Upper lobe of right lung (tissue), 1 donor: Measurements from ENCODE around the gene VWA8. TPM values are rescaled to one million over a fixed set of nuclear protein-coding genes. Genes with fewer than 3 reads are reported as not detected.

Experiments
- ATAC-seq: fragments of 200-7000 bp; cut with Tn5 transposase; one replicate; pipeline ENCODE4 v1.9.1; 2020; ENCODE audit warnings: mild to moderate bottlenecking, moderate library complexity
- DNase-seq: peaks from one replicate; pipeline ENCODE4 v3.0.0-alpha.2; 2020
- H3K27ac ChIP-seq: fragments of 200-600 bp; one replicate; pipeline ENCODE4 v1.8.0; 2022
- H3K27me3 ChIP-seq: fragments of 200-600 bp; one replicate; pipeline ENCODE4 v1.8.0; 2022; ENCODE audit warnings: mild to moderate bottlenecking
- H3K36me3 ChIP-seq: fragments of 200-600 bp; one replicate; pipeline ENCODE4 v1.8.0; 2022
- H3K4me1 ChIP-seq: fragments of 200-600 bp; one replicate; pipeline ENCODE4 v1.8.0; 2022
- H3K4me3 ChIP-seq: fragments of 200-600 bp; one replicate; pipeline ENCODE4 v1.8.0; 2022; ENCODE audit warnings: mild to moderate bottlenecking
- H3K9me3 ChIP-seq: fragments of 200-600 bp; one replicate; pipeline ENCODE4 v1.8.0; 2022
- intact Hi-C: fragments of 100-400 bp; cut with DNase I; formaldehyde crosslinking; loops from one replicate; pipeline ENCODE4 v1.11.0; 2022
- total RNA-seq: library from RNA; stranded (reverse); fragmentation: NEBNext Ultra II Directional; extraction: Animal tissue kit (Norgen Biotek cat#: 25700); gene quantifications from one replicate; pipeline ENCODE4 v1.2.1, GENCODE V29; 2021
- TF ChIP-seq, protein P1 (sequence below): fragments of 200-600 bp; IDR thresholded peaks from one replicate; pipeline ENCODE4 v1.8.0; 2022; ENCODE audit warnings: antibody characterized with exemption
- donor health status: DM: no; HTN: yes; CAD: no; lungs with severe emphysema.

Gene VWA8
- total RNA-seq, 1 donor from 2014 or later, result 20.6 TPM

DNA sequence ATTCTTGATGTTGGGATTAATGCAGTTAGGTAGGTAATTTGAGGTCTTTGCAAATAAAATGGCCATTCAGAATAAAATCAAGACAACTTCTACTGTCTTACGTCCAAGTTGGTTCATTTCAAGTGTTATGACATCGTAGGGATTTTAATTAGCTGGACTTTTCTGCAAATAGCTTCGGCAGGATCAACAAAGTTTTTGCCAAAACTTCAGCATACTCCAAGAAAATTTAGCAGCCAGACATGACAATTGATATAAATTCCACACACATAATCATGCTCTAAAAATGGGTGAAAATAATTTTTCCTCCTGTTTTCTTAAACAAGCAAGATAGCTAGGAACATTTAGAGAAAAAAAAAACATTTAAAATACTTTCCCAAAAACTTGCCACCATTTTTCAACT, 344.8 kb downstream of the VWA8 start:
- TF ChIP-seq, protein P1, sequence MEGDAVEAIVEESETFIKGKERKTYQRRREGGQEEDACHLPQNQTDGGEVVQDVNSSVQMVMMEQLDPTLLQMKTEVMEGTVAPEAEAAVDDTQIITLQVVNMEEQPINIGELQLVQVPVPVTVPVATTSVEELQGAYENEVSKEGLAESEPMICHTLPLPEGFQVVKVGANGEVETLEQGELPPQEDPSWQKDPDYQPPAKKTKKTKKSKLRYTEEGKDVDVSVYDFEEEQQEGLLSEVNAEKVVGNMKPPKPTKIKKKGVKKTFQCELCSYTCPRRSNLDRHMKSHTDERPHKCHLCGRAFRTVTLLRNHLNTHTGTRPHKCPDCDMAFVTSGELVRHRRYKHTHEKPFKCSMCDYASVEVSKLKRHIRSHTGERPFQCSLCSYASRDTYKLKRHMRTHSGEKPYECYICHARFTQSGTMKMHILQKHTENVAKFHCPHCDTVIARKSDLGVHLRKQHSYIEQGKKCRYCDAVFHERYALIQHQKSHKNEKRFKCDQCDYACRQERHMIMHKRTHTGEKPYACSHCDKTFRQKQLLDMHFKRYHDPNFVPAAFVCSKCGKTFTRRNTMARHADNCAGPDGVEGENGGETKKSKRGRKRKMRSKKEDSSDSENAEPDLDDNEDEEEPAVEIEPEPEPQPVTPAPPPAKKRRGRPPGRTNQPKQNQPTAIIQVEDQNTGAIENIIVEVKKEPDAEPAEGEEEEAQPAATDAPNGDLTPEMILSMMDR, result no peak
- H3K27me3 ChIP-seq, result no peaks in the 10 kb centered on the region
- intact Hi-C loops, result no loop called here
- H3K4me3 ChIP-seq, result no peak overlapping the region
- H3K36me3 ChIP-seq, result no peaks in the 10 kb centered on the region
- H3K4me1 ChIP-seq, result peaks cover 29% of the 10 kb centered on the region
- no peak for DNase-seq
- H3K9me3 ChIP-seq, result no peaks in the 10 kb centered on the region
- no peak overlapping the region for H3K27ac ChIP-seq
- ATAC-seq, result no peak

DNA sequence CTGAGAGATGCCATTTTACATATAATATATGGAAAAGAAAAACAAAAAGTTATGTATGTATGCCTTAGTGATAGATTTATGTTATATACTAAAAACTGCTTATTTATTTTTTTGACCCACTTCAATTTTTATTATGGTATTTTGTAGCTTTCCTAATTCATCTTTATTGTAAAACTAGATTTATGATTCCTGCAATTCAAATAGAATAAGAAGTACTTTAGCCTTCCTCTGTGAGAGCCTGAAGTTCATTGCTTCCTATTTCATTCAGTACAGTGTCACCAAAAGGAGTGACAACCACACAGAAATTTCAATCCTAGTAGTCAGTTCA, 345.4 kb downstream of the VWA8 start:
- Histone ChIP-seq H3K4me1 (peaks cover 33% of the 10 kb centered on the region), H3K27me3 (no peaks in the 10 kb centered on the region), H3K36me3 (no peaks in the 10 kb centered on the region), H3K27ac (peak overlapping the region; percentile 61), H3K4me3 (no peak overlapping the region), H3K9me3 (no peaks in the 10 kb centered on the region)
- DNase-seq, result no peak
- no peak for ATAC-seq
- intact Hi-C loops, result no loop called here
- TF ChIP-seq, protein P1, result no peak

DNA sequence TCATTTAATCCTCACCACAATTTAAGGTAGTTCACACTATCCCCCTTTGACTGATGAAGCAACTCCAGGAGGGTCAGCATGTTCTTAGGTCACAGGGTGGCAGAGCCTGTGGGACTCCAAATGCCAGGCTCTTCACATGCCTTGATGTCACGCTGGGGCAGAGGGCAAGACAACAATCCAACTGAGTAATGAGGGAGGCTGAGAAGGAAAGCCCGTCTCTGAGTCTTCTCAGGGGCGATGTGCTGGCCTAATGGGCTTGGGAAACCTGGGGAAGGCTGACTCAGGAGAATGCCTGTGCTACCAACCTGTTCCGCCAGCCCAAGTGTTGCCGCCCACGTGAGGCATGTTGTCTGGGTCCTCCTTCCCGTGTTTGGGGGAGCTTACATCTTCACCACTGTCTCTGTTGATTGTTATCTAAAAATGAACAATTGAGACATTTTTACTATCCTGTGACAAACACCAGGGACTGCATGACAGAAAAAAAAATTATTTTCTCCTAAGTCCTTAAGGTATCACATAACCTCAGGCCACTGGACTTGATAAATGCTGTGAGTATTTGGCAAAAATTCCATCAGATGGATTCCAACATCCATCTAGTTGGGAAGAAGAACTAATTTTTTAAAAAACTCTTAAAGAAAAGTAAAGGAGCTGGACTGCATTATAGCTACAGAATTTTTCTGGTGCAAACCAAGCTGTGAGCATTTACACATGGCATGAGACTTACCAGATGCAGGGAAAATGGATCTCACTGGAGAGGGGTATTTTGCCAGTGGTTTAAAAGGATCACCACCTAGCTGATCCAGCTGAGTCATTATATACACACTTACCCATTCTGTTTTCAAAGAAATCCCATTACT, 346.0 kb downstream of the VWA8 start:
- DNase-seq (no peak), ATAC-seq (no peak)
- intact Hi-C loops, result no loop called here
- H3K27ac ChIP-seq, result peak overlapping the region; percentile 61
- H3K4me3 ChIP-seq, result no peak overlapping the region
- H3K27me3 ChIP-seq, result no peaks in the 10 kb centered on the region
- H3K9me3 ChIP-seq, result no peaks in the 10 kb centered on the region
- no peaks in the 10 kb centered on the region for H3K36me3 ChIP-seq
- peaks cover 37% of the 10 kb centered on the region for H3K4me1 ChIP-seq
- TF ChIP-seq, protein P1, result no peak

DNA sequence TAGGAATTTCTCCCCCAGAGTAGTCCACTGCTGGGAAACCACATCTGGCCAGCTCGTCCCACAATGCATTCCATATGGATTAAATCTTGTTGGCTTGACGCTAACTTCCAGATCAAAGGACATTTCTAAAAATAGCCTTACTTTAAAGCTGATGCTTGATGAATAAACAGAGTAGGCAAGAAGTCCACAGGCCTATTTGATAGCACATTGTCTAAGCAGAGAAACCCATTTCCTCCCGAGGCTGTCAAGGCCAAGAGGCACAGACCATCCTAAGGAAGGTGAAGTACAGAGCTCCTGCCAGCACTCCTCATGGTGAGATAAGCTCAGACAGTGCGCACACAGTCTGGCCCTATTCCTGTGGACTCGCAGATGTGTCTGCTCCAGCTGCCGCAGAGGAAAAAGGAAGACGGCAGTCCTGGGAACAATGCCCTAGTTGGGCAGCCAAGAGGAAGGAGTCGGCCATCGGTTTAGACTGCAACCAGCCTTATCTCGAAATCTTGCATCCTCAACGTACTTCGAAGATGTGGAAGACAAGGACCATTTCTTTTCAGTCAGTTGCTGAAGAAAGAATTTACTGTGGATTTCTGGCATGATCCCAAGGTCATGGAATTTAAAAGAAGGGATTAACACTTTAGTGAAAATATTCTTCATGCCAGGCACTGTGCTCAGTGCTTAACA, 346.8 kb downstream of the VWA8 start:
- H3K4me1 ChIP-seq, result peaks cover 37% of the 10 kb centered on the region
- DNase-seq, result peak; percentile 64
- H3K27me3 ChIP-seq, result no peaks in the 10 kb centered on the region
- H3K9me3 ChIP-seq, result no peaks in the 10 kb centered on the region
- H3K36me3 ChIP-seq, result no peaks in the 10 kb centered on the region
- intact Hi-C loops, result no loop called here
- H3K27ac ChIP-seq, result peak overlapping the region; percentile 61
- ATAC-seq, result peak; percentile 76
- H3K4me3 ChIP-seq, result no peak overlapping the region
- TF ChIP-seq, protein P1, result no peak

DNA sequence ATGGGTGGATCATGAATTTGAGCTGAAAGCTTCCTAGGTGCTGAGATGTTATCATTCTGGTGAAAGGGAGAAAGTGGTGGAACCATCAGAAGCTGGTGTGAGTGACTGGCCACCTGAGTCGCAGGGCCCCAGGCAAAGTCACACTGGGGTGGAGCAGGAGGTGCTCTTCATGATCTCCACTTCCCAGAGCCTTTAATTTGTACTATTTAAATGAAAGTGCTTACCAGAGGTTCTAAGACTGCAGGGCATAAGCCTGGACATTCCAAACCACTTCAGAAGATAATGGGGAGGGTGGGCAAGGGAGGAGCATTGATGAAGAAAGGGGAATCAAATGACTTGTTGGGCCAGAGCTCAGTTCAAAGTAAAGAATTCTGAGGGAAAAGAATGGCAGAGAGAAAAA, 347.4 kb downstream of the VWA8 start:
- H3K27ac ChIP-seq, result peak overlapping the region; percentile 52
- H3K4me1 ChIP-seq, result peaks cover 37% of the 10 kb centered on the region
- no peaks in the 10 kb centered on the region for H3K27me3 ChIP-seq
- H3K4me3 ChIP-seq, result no peak overlapping the region
- intact Hi-C loops, result no loop called here
- H3K9me3 ChIP-seq, result no peaks in the 10 kb centered on the region
- no peak for ATAC-seq
- no peaks in the 10 kb centered on the region for H3K36me3 ChIP-seq
- no peak for DNase-seq
- TF ChIP-seq, protein P1, result no peak
